Measurements from ENCODE around the gene SLC7A11. TPM values are rescaled to one million over a fixed set of nuclear protein-coding genes. Genes with fewer than 3 reads are reported as not detected.
A peak's percentile ranks its signal among the peaks of the same experiment; 100 is the strongest.

The SLC7A11 gene
- polyA plus RNA-seq, result 0.40 and 0.46 TPM in 2 replicates
- 0.73 and 1.0 TPM in 2 replicates for polyA minus RNA-seq

GRCh38 chr4:138242076-138242833 lies at the start of gene SLC7A11:
Gene SLC7A11, minus strand, starts transcription at chr4:138242349. Its CDS starts 280 bp downstream, at chr4:138242069.
- TF ChIP-seq CTCF (IDR thresholded peaks at IDR 0.05; ENCODE audit: poor library complexity, severe bottlenecking), result no peak
- peak; percentile 7 for TF ChIP-seq POLR2AphosphoS5 (IDR thresholded peaks at IDR 0.05)
- TF ChIP-seq MXI1 (conservative IDR thresholded peaks at IDR 0.05; ENCODE audit: poor library complexity, severe bottlenecking), result peak; percentile 28
- Histone ChIP-seq H3K36me3 (ENCODE audit: insufficient read depth, low read length) (no peaks in the 10 kb centered on the region), H3F3A (ENCODE audit: insufficient read depth, low read length, poor library complexity, severe bottlenecking) (no peaks in the 10 kb centered on the region), H3K27me3 (ENCODE audit: insufficient read depth, low read depth, low read length) (no peaks in the 10 kb centered on the region), H3K9ac (ENCODE audit: low read length) (no peak within 1 kb of the TSS), H3K9me3 (ENCODE audit: low read length) (no peaks in the 10 kb centered on the region), H3K9me2 (ENCODE audit: insufficient read depth, low read length) (no peaks in the 10 kb centered on the region), H3K4me2 (ENCODE audit: low read length) (peak within 1 kb of the TSS; percentile 4), H3K27ac (ENCODE audit: low read length) (no peak within 1 kb of the TSS), H3K4me3 (ENCODE audit: low read length) (peak within 1 kb of the TSS; percentile 54), H2AFZ (ENCODE audit: low read depth, low read length) (no peak within 1 kb of the TSS), H3K79me2 (replicated peaks; ENCODE audit: insufficient read depth, low read length) (no peaks in the 10 kb centered on the region), H4K20me1 (ENCODE audit: insufficient read depth) (no peaks in the 10 kb centered on the region)

- Histone ChIP-seq H3K36me3 (ENCODE audit: insufficient read depth, low read length) (no peaks in the 10 kb centered on the region), H3K9me2 (ENCODE audit: insufficient read depth, low read length) (no peaks in the 10 kb centered on the region), H3K27me3 (ENCODE audit: insufficient read depth, low read depth, low read length) (no peaks in the 10 kb centered on the region), H3K9ac (ENCODE audit: low read length) (no peak overlapping the region), H3K4me3 (ENCODE audit: low read length) (no peak overlapping the region), H4K20me1 (ENCODE audit: insufficient read depth) (no peaks in the 10 kb centered on the region), H3K9me3 (ENCODE audit: low read length) (no peaks in the 10 kb centered on the region), H2AFZ (ENCODE audit: low read depth, low read length) (no peak overlapping the region), H3K79me2 (replicated peaks; ENCODE audit: insufficient read depth, low read length) (no peaks in the 10 kb centered on the region), H3K27ac (ENCODE audit: low read length) (no peak overlapping the region), H3K4me2 (ENCODE audit: low read length) (no peak overlapping the region), H3F3A (ENCODE audit: insufficient read depth, low read length, poor library complexity, severe bottlenecking) (no peaks in the 10 kb centered on the region)
- TF ChIP-seq EZH2 (IDR thresholded peaks at IDR 0.05; ENCODE audit: borderline replicate concordance, insufficient read depth, low read length, poor library complexity, severe bottlenecking), result no peak
- TF ChIP-seq TAF1 (IDR thresholded peaks at IDR 0.05; ENCODE audit: low read depth), result no peak
- TF ChIP-seq SMC3 (conservative IDR thresholded peaks at IDR 0.05; ENCODE audit: poor library complexity), result no peak
- TF ChIP-seq REST (IDR thresholded peaks at IDR 0.05; ENCODE audit: borderline replicate concordance), result no peak
- no peak for TF ChIP-seq MXI1 (conservative IDR thresholded peaks at IDR 0.05; ENCODE audit: poor library complexity, severe bottlenecking)
- no peak for TF ChIP-seq CTCF (IDR thresholded peaks at IDR 0.05; ENCODE audit: poor library complexity, severe bottlenecking)
- no peak for TF ChIP-seq RAD21 (conservative IDR thresholded peaks at IDR 0.05)
- TF ChIP-seq EP300 (conservative IDR thresholded peaks at IDR 0.05; ENCODE audit: poor library complexity, severe bottlenecking), result no peak
- no peak for TF ChIP-seq POLR2AphosphoS5 (IDR thresholded peaks at IDR 0.05)
Measured at GRCh38 chr4:138291431-138291830, 49.3 kb upstream of the SLC7A11 start.
